ENCODE measurements around the gene GRM8.
"Not testable (repeated sequence)": the region's sequence is repeated elsewhere in the genome, so short reads cannot be mapped to it uniquely, and the experiment has no call there.

The GRM8 gene

GRCh38 chr7:126907657-126908056 lies 345.1 kb downstream of the GRM8 start:
- DNase-seq: not testable (repeated sequence)

- not testable (repeated sequence) for DNase-seq
These were observed 347.5 kb downstream of the GRM8 start for GRCh38 chr7:126905255-126905654.

- DNase-seq: not testable (repeated sequence)
These were observed 351.5 kb downstream of the GRM8 start for GRCh38 chr7:126901041-126901765.

- DNase-seq: not testable (repeated sequence)
These were observed 364.8 kb downstream of the GRM8 start for GRCh38 chr7:126887980-126888379.

GRCh38 chr7:126887560-126887959 lies 365.2 kb downstream of the GRM8 start:
- not testable (repeated sequence) for DNase-seq

GRCh38 chr7:126882730-126883129 lies 370.0 kb downstream of the GRM8 start:
- not testable (repeated sequence) for DNase-seq

- not testable (repeated sequence) for DNase-seq
These were observed 370.8 kb downstream of the GRM8 start for GRCh38 chr7:126881908-126882307.

GRCh38 chr7:126881315-126881714 lies 371.4 kb downstream of the GRM8 start:
- DNase-seq: no peak

- DNase-seq: not testable (repeated sequence)
These were observed 376.2 kb downstream of the GRM8 start for GRCh38 chr7:126876536-126876935.

GRCh38 chr7:126856691-126857291 lies 395.9 kb downstream of the GRM8 start:
- DNase-seq: no peak

- no peak for DNase-seq
These were observed 407.4 kb downstream of the GRM8 start for GRCh38 chr7:126845331-126845730.

GRCh38 chr7:126843883-126844282 lies 408.9 kb downstream of the GRM8 start:
- DNase-seq: no peak

GRCh38 chr7:126843336-126843735 lies 409.4 kb downstream of the GRM8 start:
- DNase-seq: no peak

GRCh38 chr7:126842451-126842850 lies 410.3 kb downstream of the GRM8 start:
- no peak for DNase-seq

- no peak for DNase-seq
These were observed 411.9 kb downstream of the GRM8 start for GRCh38 chr7:126840869-126841268.

GRCh38 chr7:126839624-126840023 lies 413.1 kb downstream of the GRM8 start:
- DNase-seq: no peak

- DNase-seq: no peak
These were observed 414.5 kb downstream of the GRM8 start for GRCh38 chr7:126838194-126838593.

GRCh38 chr7:126831241-126831640 lies 421.5 kb downstream of the GRM8 start:
- DNase-seq: not testable (repeated sequence)

- DNase-seq: no peak
These were observed 431.8 kb downstream of the GRM8 start for GRCh38 chr7:126820925-126821324.

GRCh38 chr7:126819197-126819484 lies 433.6 kb downstream of the GRM8 start:
- no peak for DNase-seq

GRCh38 chr7:126818393-126819196 lies 434.1 kb downstream of the GRM8 start:
- no peak for DNase-seq

- no peak for DNase-seq
These were observed 443.6 kb downstream of the GRM8 start for GRCh38 chr7:126809188-126809587.

GRCh38 chr7:126806614-126807013 lies 446.1 kb downstream of the GRM8 start:
- no peak for DNase-seq

- DNase-seq: no peak
These were observed 447.4 kb downstream of the GRM8 start for GRCh38 chr7:126805351-126805750.

Data from GDM1 (cell line).